Inflammatory macrophage (primary cell): ENCODE measurements around the gene TJAP1.

Source experiments
- DNase-seq, 2 donors: peaks; one replicate each; pipeline ENCODE4 v3.0.0-alpha.2; 2020 to 2022
- total RNA-seq, 18 experiments: gene quantifications; one replicate each; lab custom pipeline; 2026; ENCODE audit warnings: mixed read lengths in 6 of 18, inconsistent platforms in 2 of 18; lab: John Stamatoyannopoulos, UW

The TJAP1 gene, protein sequence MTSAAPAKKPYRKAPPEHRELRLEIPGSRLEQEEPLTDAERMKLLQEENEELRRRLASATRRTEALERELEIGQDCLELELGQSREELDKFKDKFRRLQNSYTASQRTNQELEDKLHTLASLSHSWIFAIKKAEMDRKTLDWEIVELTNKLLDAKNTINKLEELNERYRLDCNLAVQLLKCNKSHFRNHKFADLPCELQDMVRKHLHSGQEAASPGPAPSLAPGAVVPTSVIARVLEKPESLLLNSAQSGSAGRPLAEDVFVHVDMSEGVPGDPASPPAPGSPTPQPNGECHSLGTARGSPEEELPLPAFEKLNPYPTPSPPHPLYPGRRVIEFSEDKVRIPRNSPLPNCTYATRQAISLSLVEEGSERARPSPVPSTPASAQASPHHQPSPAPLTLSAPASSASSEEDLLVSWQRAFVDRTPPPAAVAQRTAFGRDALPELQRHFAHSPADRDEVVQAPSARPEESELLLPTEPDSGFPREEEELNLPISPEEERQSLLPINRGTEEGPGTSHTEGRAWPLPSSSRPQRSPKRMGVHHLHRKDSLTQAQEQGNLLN
- 8.5 to 23.1 (median 15.4) reads per million in 18 experiments for total RNA-seq

GRCh38 chr6:43477235-43478007 is at the start of gene TJAP1:
TSS of gene TJAP1 (plus strand) at chr6:43477570. CDS start at chr6:43499002, 21,432 bp downstream.
- peak; percentile 76 to 86 for DNase-seq

GRCh38 chr6:43428112-43428570 is 49.2 kb upstream of the TJAP1 start:
- no peak for DNase-seq

- no peak for DNase-seq
Measured at GRCh38 chr6:43428874-43429273, 48.5 kb upstream of the TJAP1 start.

DNA sequence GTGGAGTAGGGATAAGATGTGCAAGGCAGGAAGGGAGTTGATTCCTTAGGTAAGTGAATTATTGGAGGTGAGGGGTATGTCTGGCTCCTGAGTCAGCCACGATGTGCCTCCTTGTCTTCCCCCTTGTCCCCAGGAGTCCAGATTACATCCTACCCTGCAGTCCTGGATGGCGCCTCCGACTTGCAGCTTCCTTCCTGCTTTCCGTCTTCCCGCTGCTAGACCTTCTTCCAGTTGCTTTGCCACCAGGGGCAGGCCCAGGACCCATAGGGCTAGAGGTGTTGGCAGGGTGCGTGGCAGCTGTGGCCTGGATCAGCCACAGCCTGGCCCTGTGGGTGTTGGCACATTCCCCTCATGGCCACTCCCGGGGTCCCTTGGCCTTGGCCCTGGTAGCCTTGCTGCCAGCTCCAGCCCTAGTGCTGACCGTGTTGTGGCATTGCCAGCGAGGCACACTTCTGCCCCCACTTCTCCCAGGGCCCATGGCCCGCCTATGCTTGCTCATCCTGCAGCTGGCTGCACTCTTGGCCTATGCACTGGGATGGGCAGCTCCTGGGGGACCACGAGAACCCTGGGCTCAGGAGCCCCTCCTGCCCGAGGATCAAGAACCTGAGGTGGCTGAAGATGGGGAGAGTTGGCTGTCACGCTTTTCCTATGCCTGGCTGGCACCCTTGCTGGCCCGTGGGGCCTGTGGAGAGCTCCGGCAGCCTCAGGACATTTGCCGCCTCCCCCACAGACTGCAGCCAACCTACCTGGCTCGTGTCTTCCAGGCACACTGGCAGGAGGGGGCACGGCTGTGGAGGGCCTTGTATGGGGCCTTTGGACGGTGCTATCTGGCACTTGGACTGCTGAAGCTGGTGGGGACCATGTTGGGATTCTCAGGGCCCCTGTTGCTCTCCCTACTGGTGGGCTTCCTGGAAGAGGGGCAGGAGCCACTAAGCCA is 45.1 kb upstream of the TJAP1 start:
- no peak for DNase-seq

- no peak for DNase-seq
Measured at GRCh38 chr6:43433148-43433547, 44.2 kb upstream of the TJAP1 start.

- no peak for DNase-seq
Measured at GRCh38 chr6:43434001-43434840, 43.1 kb upstream of the TJAP1 start.

DNA sequence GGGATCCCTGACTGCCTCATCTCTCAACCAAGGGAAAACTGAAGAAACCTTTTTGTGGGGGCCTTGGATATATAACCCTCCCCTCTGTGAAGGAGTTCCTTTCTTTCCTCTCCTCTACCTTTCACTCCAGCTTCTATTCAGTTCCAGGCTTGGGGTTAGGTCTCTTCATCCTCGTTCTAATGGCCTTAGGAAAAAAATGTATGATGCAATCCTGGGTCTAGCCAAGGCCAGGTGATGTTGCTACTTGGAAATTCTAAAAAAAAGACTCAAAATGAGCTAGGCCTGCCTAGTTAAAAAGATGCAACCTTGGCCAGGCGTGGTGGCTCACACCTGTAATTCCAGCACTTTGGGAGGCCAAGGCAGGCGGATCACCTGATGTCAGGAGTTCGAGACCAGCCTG is 42.4 kb upstream of the TJAP1 start:
- DNase-seq: no peak

DNA sequence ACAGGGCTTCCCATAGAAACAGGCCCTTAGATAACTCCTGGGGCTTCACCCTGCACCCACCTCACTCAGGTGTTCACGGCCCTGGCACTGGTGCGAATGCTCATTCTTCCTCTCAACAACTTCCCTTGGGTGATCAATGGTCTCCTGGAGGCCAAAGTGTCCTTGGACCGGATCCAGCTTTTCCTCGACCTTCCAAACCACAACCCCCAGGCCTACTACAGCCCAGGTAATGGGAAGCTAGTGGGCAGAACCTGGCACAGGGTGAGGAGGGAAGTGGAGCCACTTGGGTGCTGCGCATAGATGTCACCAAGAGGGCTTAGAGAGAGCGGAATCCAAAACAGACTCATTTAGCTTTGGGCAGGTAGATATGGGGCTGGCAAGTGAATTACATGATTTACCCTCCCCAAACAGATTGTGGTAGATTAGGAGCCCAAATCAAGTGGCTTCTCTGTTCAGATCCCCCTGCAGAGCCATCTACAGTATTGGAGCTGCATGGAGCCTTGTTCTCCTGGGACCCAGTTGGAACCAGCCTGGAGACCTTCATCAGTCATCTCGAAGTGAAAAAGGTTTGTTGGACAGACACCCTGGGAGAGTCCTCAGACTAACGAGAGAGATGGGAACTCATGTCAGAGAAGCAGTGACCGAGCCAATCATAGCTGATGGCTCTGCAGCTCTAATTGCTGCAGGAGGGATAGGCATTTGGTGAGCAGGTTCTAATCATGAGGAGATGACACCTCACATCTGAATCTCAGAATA is 41.5 kb upstream of the TJAP1 start:
- DNase-seq: no peak

- DNase-seq: no peak
Measured at GRCh38 chr6:43436577-43437282, 40.6 kb upstream of the TJAP1 start.

- DNase-seq: no peak
Measured at GRCh38 chr6:43437700-43438099, 39.7 kb upstream of the TJAP1 start.

- no peak for DNase-seq
Measured at GRCh38 chr6:43442935-43443334, 34.4 kb upstream of the TJAP1 start.

DNA sequence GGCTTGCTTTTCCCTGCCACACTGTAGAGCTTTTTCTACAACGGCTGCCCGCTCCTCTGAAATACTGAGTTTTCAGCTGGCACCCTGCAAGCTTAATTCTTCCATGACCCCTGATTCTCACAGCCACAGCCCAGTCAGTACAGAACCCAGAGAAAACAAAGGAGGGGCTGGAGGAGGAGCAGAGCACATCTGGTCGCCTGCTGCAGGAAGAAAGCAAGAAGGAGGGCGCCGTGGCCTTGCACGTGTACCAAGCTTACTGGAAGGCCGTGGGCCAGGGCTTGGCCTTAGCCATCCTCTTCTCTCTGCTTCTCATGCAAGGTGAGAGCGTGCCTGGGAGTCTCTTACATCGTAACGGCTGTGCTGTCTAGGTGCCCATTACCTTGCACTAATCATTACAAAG is 33.3 kb upstream of the TJAP1 start:
- no peak for DNase-seq

GRCh38 chr6:43444582-43444981 is 32.8 kb upstream of the TJAP1 start:
- DNase-seq: no peak

DNA sequence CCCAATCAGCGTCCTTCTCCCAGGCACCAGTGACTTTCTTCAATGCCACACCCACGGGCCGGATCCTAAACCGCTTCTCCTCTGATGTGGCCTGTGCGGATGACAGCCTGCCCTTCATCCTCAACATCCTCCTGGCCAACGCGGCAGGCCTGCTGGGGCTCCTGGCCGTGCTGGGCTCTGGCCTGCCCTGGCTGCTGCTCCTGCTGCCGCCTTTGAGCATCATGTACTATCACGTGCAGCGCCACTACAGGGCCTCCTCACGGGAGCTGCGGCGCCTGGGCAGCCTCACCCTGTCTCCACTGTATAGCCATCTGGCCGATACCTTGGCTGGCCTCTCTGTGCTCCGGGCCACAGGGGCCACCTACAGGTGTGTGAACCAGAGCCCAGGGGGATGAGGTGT is 31.8 kb upstream of the TJAP1 start:
- DNase-seq: no peak

DNA sequence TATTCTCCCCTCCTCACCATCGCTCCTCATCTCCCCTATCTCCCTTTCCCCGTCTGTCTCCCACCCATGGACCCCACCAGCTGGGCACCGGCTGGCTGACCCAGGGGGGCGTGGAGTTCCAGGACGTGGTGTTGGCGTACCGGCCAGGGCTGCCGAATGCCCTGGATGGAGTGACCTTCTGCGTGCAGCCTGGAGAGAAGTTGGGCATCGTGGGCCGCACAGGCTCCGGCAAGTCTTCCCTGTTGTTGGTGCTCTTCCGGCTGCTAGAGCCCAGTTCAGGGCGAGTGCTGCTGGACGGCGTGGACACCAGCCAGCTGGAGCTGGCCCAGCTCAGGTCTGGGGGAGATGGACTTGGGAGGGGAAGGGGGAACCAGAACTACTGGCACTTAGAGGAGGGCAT is 29.8 kb upstream of the TJAP1 start:
- DNase-seq: no peak

DNA sequence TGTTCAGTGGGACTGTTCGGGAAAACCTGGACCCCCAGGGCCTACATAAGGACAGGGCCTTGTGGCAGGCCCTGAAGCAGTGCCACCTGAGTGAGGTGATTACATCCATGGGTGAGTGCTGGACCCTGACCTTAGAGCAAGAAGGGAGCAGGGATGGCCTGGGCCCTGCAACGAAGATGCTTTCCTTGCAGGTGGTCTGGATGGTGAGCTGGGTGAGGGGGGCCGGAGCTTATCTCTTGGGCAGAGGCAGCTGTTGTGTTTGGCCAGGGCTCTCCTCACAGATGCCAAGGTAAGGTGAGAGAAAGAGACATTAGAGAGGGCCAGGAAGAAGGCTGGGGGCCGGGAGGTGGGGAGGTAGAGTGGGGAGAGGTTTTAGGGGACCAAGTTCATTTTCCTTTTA is 28.5 kb upstream of the TJAP1 start:
- no peak for DNase-seq

GRCh38 chr6:43450699-43451131 is 26.7 kb upstream of the TJAP1 start:
- no peak for DNase-seq

GRCh38 chr6:43451348-43451747 is 26.0 kb upstream of the TJAP1 start:
- no peak for DNase-seq

GRCh38 chr6:43451939-43452338 is 25.4 kb upstream of the TJAP1 start:
- DNase-seq: no peak

DNA sequence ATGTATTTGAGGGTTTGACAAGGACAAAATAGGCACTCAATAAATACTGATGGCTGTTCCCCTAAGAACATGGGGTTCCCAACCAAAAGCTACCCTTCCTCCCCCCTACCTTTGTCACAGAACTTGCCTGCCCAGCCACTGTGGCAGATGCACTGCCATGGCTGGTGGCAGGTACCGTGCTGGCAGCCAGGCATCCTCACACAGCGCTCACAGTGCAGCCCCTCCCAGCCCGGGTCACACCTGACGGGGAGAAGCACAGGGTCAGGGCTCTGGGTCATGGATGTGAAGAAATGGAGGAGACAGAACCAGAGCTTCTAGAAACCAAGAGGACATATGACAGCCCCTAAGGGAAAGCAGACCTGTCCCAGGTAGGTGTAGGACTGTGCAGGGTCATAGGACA is 24.5 kb upstream of the TJAP1 start:
- DNase-seq: no peak
